ENCODE measurements around the gene THEM5.
A peak's percentile ranks its signal among the peaks of the same experiment; 100 is the strongest.

THEM5 gene

GRCh38 chr1:151841141-151841540 lies 12.4 kb downstream of the THEM5 start:
- FAIRE-seq (no peak), DNase-seq (ENCODE audit: insufficient read length, low spot score) (no peak)

GRCh38 chr1:151840421-151840820 lies 13.1 kb downstream of the THEM5 start:
- FAIRE-seq, result no peak
- DNase-seq (ENCODE audit: insufficient read length, low spot score), result no peak

- DNase-seq (ENCODE audit: insufficient read length, low spot score), result no peak
- no peak for FAIRE-seq
Measured at GRCh38 chr1:151839457-151840403, 13.8 kb downstream of the THEM5 start, which contains the start of gene C2CD4D. Gene C2CD4D (minus strand): TSS chr1:151839820. CDS start chr1:151838989, 831 bp downstream.

- FAIRE-seq (no peak), DNase-seq (ENCODE audit: insufficient read length, low spot score) (no peak)
Measured at GRCh38 chr1:151839082-151839412, 14.5 kb downstream of the THEM5 start.

- DNase-seq (ENCODE audit: insufficient read length, low spot score) (no peak), FAIRE-seq (no peak)
Measured at GRCh38 chr1:151838222-151839081, 15.1 kb downstream of the THEM5 start.

GRCh38 chr1:151837884-151838221 lies 15.7 kb downstream of the THEM5 start:
- DNase-seq (ENCODE audit: insufficient read length, low spot score) (no peak), FAIRE-seq (no peak)

- DNase-seq (ENCODE audit: insufficient read length, low spot score) (no peak), FAIRE-seq (no peak)
Measured at GRCh38 chr1:151837197-151837596, 16.3 kb downstream of the THEM5 start.

GRCh38 chr1:151835596-151835995 lies 17.9 kb downstream of the THEM5 start:
- FAIRE-seq (no peak), DNase-seq (ENCODE audit: insufficient read length, low spot score) (no peak)

GRCh38 chr1:151834239-151834638 lies 19.3 kb downstream of the THEM5 start:
- FAIRE-seq, result no peak
- DNase-seq (ENCODE audit: insufficient read length, low spot score), result no peak

GRCh38 chr1:151833172-151833900 lies 20.2 kb downstream of the THEM5 start:
- FAIRE-seq (no peak), DNase-seq (ENCODE audit: insufficient read length, low spot score) (no peak)

- DNase-seq (ENCODE audit: insufficient read length, low spot score) (no peak), FAIRE-seq (no peak)
Measured at GRCh38 chr1:151832318-151832980, 21.1 kb downstream of the THEM5 start.

- FAIRE-seq (no peak), DNase-seq (ENCODE audit: insufficient read length, low spot score) (no peak)
Measured at GRCh38 chr1:151831605-151832004, 21.9 kb downstream of the THEM5 start, which contains the start of gene RORC. Gene RORC (minus strand): TSS chr1:151831802. CDS start chr1:151831764, 38 bp downstream.

- no peak for FAIRE-seq
- no peak for DNase-seq (ENCODE audit: insufficient read length, low spot score)
Measured at GRCh38 chr1:151831256-151831591, 22.3 kb downstream of the THEM5 start.

GRCh38 chr1:151830055-151830454 lies 23.5 kb downstream of the THEM5 start:
- FAIRE-seq (no peak), DNase-seq (ENCODE audit: insufficient read length, low spot score) (no peak)

GRCh38 chr1:151829352-151830046 lies 24.0 kb downstream of the THEM5 start:
- no peak for DNase-seq (ENCODE audit: insufficient read length, low spot score)
- no peak for FAIRE-seq

- DNase-seq (ENCODE audit: insufficient read length, low spot score) (peak; percentile 64), FAIRE-seq (no peak)
Measured at GRCh38 chr1:151828921-151829320, 24.6 kb downstream of the THEM5 start.

- no peak for FAIRE-seq
- no peak for DNase-seq (ENCODE audit: insufficient read length, low spot score)
Measured at GRCh38 chr1:151827853-151828252, 25.7 kb downstream of the THEM5 start.

- DNase-seq (ENCODE audit: insufficient read length, low spot score) (no peak), FAIRE-seq (no peak)
Measured at GRCh38 chr1:151825751-151826660, 27.5 kb downstream of the THEM5 start.

GRCh38 chr1:151825204-151825603 lies 28.3 kb downstream of the THEM5 start:
- FAIRE-seq, result no peak
- DNase-seq (ENCODE audit: insufficient read length, low spot score), result no peak
